Caco-2 (cell line): ENCODE measurements around the gene COL4A2. TPM values are rescaled to one million over a fixed set of nuclear protein-coding genes. Genes with fewer than 3 reads are reported as not detected.

Experiments
- BruUV-seq: library from RNA; stranded (reverse); fragments of 400-500 nt; replicated peaks from 2 replicates; lab custom pipeline; 2021; lab: Mats Ljungman, UMichigan
- CTCF ChIA-PET: fragments of 300-600 bp; sonication (Branson Sonifier 250); formaldehyde crosslinking; loops from one replicate; lab custom pipeline; 2022; ENCODE audit warnings: antibody characterized with exemption; lab: Charles Lee
- POLR2A ChIA-PET: fragments of 300-600 bp; sonication (Branson Sonifier 250); formaldehyde crosslinking; loops from one replicate; lab custom pipeline; 2022; ENCODE audit warnings: antibody characterized with exemption; lab: Charles Lee
- DNase-seq, 2 experiments: peaks; one replicate each; pipeline versions ENCODE4 v3.0.0 to v3.0.0-alpha.2; 2020 to 2022
- H3K27me3 ChIP-seq: replicated peaks from 2 replicates; pipeline ENCODE4 v1.6.0; 2011; ENCODE audit warnings: low read length; ENCODE audit not compliant: control insufficient read depth, insufficient read depth
- H3K36me3 ChIP-seq: 2 replicates; pipeline ENCODE4 v1.5.1; 2011; ENCODE audit warnings: low read length; ENCODE audit not compliant: control insufficient read depth, insufficient read depth
- H3K4me1 ChIP-seq: fragments of 250-450 bp; sonication (Bioruptor Pico); 2 replicates; pipeline ENCODE4 v1.5.1; 2020; ENCODE audit warnings: mild to moderate bottlenecking
- H3K4me3 ChIP-seq: 2 replicates; pipeline ENCODE4 v1.5.1; 2011; ENCODE audit warnings: low read depth, mild to moderate bottlenecking, control low read depth, low read length
- H3K9me3 ChIP-seq: fragments of 250-450 bp; sonication (Bioruptor Pico); 2 replicates; pipeline ENCODE4 v1.5.1; 2020; ENCODE audit warnings: mild to moderate bottlenecking, moderate library complexity
- H3K27ac Mint-ChIP-seq: one replicate; pipeline ENCODE4 v1.8.0; 2022; ENCODE audit warnings: mixed read lengths; ENCODE audit not compliant: unreplicated experiment
- H3K27me3 Mint-ChIP-seq: one replicate; pipeline ENCODE4 v1.8.0; 2022; ENCODE audit warnings: mixed read lengths; ENCODE audit not compliant: insufficient read depth, unreplicated experiment
- H3K36me3 Mint-ChIP-seq: one replicate; pipeline ENCODE4 v1.8.0; 2022; ENCODE audit warnings: mild to moderate bottlenecking, mixed read lengths; ENCODE audit not compliant: insufficient read depth, unreplicated experiment
- H3K4me1 Mint-ChIP-seq: one replicate; pipeline ENCODE4 v1.8.0; 2022; ENCODE audit warnings: low read depth, mixed read lengths; ENCODE audit not compliant: unreplicated experiment
- H3K4me3 Mint-ChIP-seq: one replicate; pipeline ENCODE4 v1.8.0; 2022; ENCODE audit warnings: mild to moderate bottlenecking, moderate library complexity, mixed read lengths; ENCODE audit not compliant: unreplicated experiment
- H3K9me3 Mint-ChIP-seq: one replicate; pipeline ENCODE4 v1.8.0; 2022; ENCODE audit warnings: mixed read lengths; ENCODE audit not compliant: unreplicated experiment
- CTCF ChIP-seq, 2 experiments: fragments of 200-600 bp in 1 of 2; IDR thresholded peaks; 1 replicate in 1 of 2; 2 replicates in 1 of 2; pipeline versions ENCODE4 v1.5.1 to v1.8.0; 2011 to 2022; ENCODE audit warnings: antibody characterized with exemption in 1 of 2, control low read depth in 1 of 2, inconsistent platforms in 1 of 2, low read depth in 1 of 2, low read length in 1 of 2, mild to moderate bottlenecking in 1 of 2, moderate library complexity in 1 of 2; ENCODE audit not compliant: insufficient read depth in 1 of 2, severe bottlenecking in 1 of 2, unreplicated experiment in 1 of 2
- intact Hi-C: fragments of 100-400 bp; cut with micrococcal nuclease; formaldehyde crosslinking; loops from one replicate; pipeline ENCODE4 v1.10.0; 2022; ENCODE audit not compliant: unreplicated experiment
- total RNA-seq: library from RNA; stranded (reverse); gene quantifications from 2 replicates; pipeline ENCODE4 v1.2.3, GENCODE V29; 2022

The COL4A2 gene
- total RNA-seq, 1 experiment from 2014 or later: 19.2 TPM

GRCh38 chr13:110422913-110423688, 116.0 kb downstream of the COL4A2 start:
- Mint-ChIP-seq H3K4me3 (no peak overlapping the region), H3K9me3 (no peaks in the 10 kb centered on the region), H3K27me3 (no peaks in the 10 kb centered on the region), H3K36me3 (no peaks in the 10 kb centered on the region), H3K27ac (no peak overlapping the region), H3K4me1 (peaks cover 5% of the 10 kb centered on the region)
- Histone ChIP-seq H3K4me3 (no peak overlapping the region), H3K9me3 (no peaks in the 10 kb centered on the region), H3K4me1 (peaks cover 13% of the 10 kb centered on the region), H3K36me3 (no peaks in the 10 kb centered on the region), H3K27me3 (no peaks in the 10 kb centered on the region)
- intact Hi-C loops: no loop called here
- no peak for TF ChIP-seq CTCF (IDR thresholded peaks at IDR 0.05; ENCODE audit: insufficient read depth in 1 of 2, low read depth in 1 of 2, low read length in 1 of 2, severe bottlenecking in 1 of 2, unreplicated experiment in 1 of 2)
- CTCF ChIA-PET: interaction anchor here (0.6 kb wide), 1 partner anchor 134 kb away, joined by 3 read pairs; no protein-coding TSS in a partner anchor
- POLR2A ChIA-PET: no interaction called here
- no TSS peak for BruUV-seq
- no peak for DNase-seq

GRCh38 chr13:110423689-110424302, 116.7 kb downstream of the COL4A2 start:
- Histone ChIP-seq H3K4me1 (peaks cover 17% of the 10 kb centered on the region), H3K4me3 (no peak overlapping the region), H3K36me3 (no peaks in the 10 kb centered on the region), H3K9me3 (no peaks in the 10 kb centered on the region), H3K27me3 (no peaks in the 10 kb centered on the region)
- Mint-ChIP-seq H3K27me3 (no peaks in the 10 kb centered on the region), H3K9me3 (no peaks in the 10 kb centered on the region), H3K4me1 (peaks cover 9% of the 10 kb centered on the region), H3K36me3 (no peaks in the 10 kb centered on the region), H3K27ac (no peak overlapping the region), H3K4me3 (no peak overlapping the region)
- intact Hi-C loops: no loop called here
- BruUV-seq: no TSS peak
- no peak for TF ChIP-seq CTCF (IDR thresholded peaks at IDR 0.05; ENCODE audit: insufficient read depth in 1 of 2, low read depth in 1 of 2, low read length in 1 of 2, severe bottlenecking in 1 of 2, unreplicated experiment in 1 of 2)
- CTCF ChIA-PET: interaction anchor here (0.6 kb wide), 1 partner anchor 134 kb away, joined by 3 read pairs; no protein-coding TSS in a partner anchor
- POLR2A ChIA-PET: no interaction called here
- DNase-seq: no peak

- CTCF ChIA-PET: no interaction called here
- POLR2A ChIA-PET: no interaction called here
Measured at GRCh38 chr13:110424569-110425443, 117.7 kb downstream of the COL4A2 start.

More at GRCh38 chr13:110424569-110425443, 117.7 kb downstream of the COL4A2 start:
- H3K4me3 Mint-ChIP-seq: no peak overlapping the region
- peaks cover 17% of the 10 kb centered on the region for H3K4me1 ChIP-seq
- no peak for TF ChIP-seq CTCF (IDR thresholded peaks at IDR 0.05; ENCODE audit: insufficient read depth in 1 of 2, low read depth in 1 of 2, low read length in 1 of 2, severe bottlenecking in 1 of 2, unreplicated experiment in 1 of 2)
- H3K36me3 Mint-ChIP-seq: no peaks in the 10 kb centered on the region
- H3K4me3 ChIP-seq: no peak overlapping the region
- no peaks in the 10 kb centered on the region for H3K27me3 ChIP-seq
- no peak for DNase-seq
- no peak overlapping the region for H3K27ac Mint-ChIP-seq
- H3K9me3 ChIP-seq: no peaks in the 10 kb centered on the region
- BruUV-seq: no TSS peak
- peaks cover 9% of the 10 kb centered on the region for H3K4me1 Mint-ChIP-seq
- no peaks in the 10 kb centered on the region for H3K27me3 Mint-ChIP-seq
- no peaks in the 10 kb centered on the region for H3K36me3 ChIP-seq
- intact Hi-C loops: no loop called here
- H3K9me3 Mint-ChIP-seq: no peaks in the 10 kb centered on the region
